HEK293T (cell line): Measurements from ENCODE around the gene PLB1.

Experiments
- ARNT ChIP-seq: fragments of 450-650 bp; IDR thresholded peaks from 2 replicates; pipeline ENCODE4 v1.6.1; 2017; ENCODE audit warnings: mild to moderate bottlenecking
- BHLHE40 ChIP-seq: fragments of 450-650 bp; IDR thresholded peaks from 2 replicates; pipeline ENCODE4 v1.6.1; 2016; ENCODE audit warnings: mild to moderate bottlenecking, moderate library complexity, borderline replicate concordance
- CTBP1 ChIP-seq: fragments of 450-650 bp; IDR thresholded peaks from 2 replicates; pipeline ENCODE4 v1.6.1; 2016; ENCODE audit warnings: borderline replicate concordance
- ELF4 ChIP-seq: fragments of 450-650 bp; IDR thresholded peaks from 2 replicates; pipeline ENCODE4 v1.6.1; 2017; ENCODE audit warnings: antibody characterized with exemption
- FOXK2 ChIP-seq: fragments of 450-650 bp; IDR thresholded peaks from 2 replicates; pipeline ENCODE4 v1.6.1; 2016; ENCODE audit warnings: mild to moderate bottlenecking
- FOXM1 ChIP-seq: fragments of 450-650 bp; IDR thresholded peaks from 2 replicates; pipeline ENCODE4 v1.6.1; 2017; ENCODE audit warnings: mild to moderate bottlenecking, borderline replicate concordance
- HDGF ChIP-seq: fragments of 450-650 bp; IDR thresholded peaks from 2 replicates; pipeline ENCODE4 v1.6.1; 2017; ENCODE audit warnings: antibody characterized with exemption, borderline replicate concordance
- L3MBTL2 ChIP-seq: fragments of 450-650 bp; conservative IDR thresholded peaks from 2 replicates; pipeline ENCODE4 v1.6.1; 2016; ENCODE audit warnings: mild to moderate bottlenecking
- LEF1 ChIP-seq: fragments of 450-650 bp; IDR thresholded peaks from 2 replicates; pipeline ENCODE4 v1.6.1; 2017; ENCODE audit warnings: mild to moderate bottlenecking, borderline replicate concordance
- NFRKB ChIP-seq: fragments of 450-650 bp; IDR thresholded peaks from 2 replicates; pipeline ENCODE4 v1.6.1; 2016; ENCODE audit warnings: mild to moderate bottlenecking, moderate library complexity
- SP1 ChIP-seq: fragments of 450-650 bp; IDR thresholded peaks from 2 replicates; pipeline ENCODE4 v1.6.1; 2017
- SUZ12 ChIP-seq: fragments of 450-650 bp; IDR thresholded peaks from 2 replicates; pipeline ENCODE4 v1.6.1; 2016; ENCODE audit warnings: mild to moderate bottlenecking
- TARDBP ChIP-seq: fragments of 450-650 bp; IDR thresholded peaks from 2 replicates; pipeline ENCODE4 v1.6.1; 2016

GRCh38 chr2:28589746-28590463 is 94.0 kb downstream of the PLB1 start:
- no peak for TF ChIP-seq FOXM1
- no peak for TF ChIP-seq ELF4
- TF ChIP-seq SP1 = no peak
- no peak for TF ChIP-seq ARNT
- TF ChIP-seq LEF1 = no peak
- TF ChIP-seq HDGF = no peak
- TF ChIP-seq SUZ12 = no peak
- no peak for TF ChIP-seq TARDBP
- no peak for TF ChIP-seq CTBP1
- no peak for TF ChIP-seq NFRKB
- no peak for TF ChIP-seq L3MBTL2
- TF ChIP-seq FOXK2 = no peak
- no peak for TF ChIP-seq BHLHE40
